Measurements from ENCODE around the gene PIK3R2.

Gene PIK3R2

GRCh38 chr19:18191640-18192062 lies 38.7 kb downstream of the PIK3R2 start:
- H3K4me2 ChIP-seq (ENCODE audit: low read depth, low read length, poor library complexity, severe bottlenecking), result peak overlapping the region; percentile 93
- peak overlapping the region; percentile 76 for H3K4me3 ChIP-seq (ENCODE audit: low read length, poor library complexity, severe bottlenecking)
- no peak overlapping the region for H2AFZ ChIP-seq (ENCODE audit: low read length)
- no peaks in the 10 kb centered on the region for H3K9me2 ChIP-seq (replicated peaks; ENCODE audit: low read depth, low read length)
- peaks cover 17% of the 10 kb centered on the region for H3K4me1 ChIP-seq (ENCODE audit: insufficient read depth, low read length, poor library complexity, severe bottlenecking)
- H3K9ac ChIP-seq (ENCODE audit: low read depth, low read length, poor library complexity, severe bottlenecking), result peak overlapping the region; percentile 67
- TF ChIP-seq, protein P1, sequence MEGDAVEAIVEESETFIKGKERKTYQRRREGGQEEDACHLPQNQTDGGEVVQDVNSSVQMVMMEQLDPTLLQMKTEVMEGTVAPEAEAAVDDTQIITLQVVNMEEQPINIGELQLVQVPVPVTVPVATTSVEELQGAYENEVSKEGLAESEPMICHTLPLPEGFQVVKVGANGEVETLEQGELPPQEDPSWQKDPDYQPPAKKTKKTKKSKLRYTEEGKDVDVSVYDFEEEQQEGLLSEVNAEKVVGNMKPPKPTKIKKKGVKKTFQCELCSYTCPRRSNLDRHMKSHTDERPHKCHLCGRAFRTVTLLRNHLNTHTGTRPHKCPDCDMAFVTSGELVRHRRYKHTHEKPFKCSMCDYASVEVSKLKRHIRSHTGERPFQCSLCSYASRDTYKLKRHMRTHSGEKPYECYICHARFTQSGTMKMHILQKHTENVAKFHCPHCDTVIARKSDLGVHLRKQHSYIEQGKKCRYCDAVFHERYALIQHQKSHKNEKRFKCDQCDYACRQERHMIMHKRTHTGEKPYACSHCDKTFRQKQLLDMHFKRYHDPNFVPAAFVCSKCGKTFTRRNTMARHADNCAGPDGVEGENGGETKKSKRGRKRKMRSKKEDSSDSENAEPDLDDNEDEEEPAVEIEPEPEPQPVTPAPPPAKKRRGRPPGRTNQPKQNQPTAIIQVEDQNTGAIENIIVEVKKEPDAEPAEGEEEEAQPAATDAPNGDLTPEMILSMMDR (conservative IDR thresholded peaks at IDR 0.05; ENCODE audit: low read length), result no peak
- H3K36me3 ChIP-seq (ENCODE audit: insufficient read depth, low read length), result peaks cover 2% of the 10 kb centered on the region; the same call in 1 of the 2 replicates
- peaks cover 12% of the 10 kb centered on the region for H3K79me2 ChIP-seq (ENCODE audit: insufficient read depth, low read length)
- H3F3A ChIP-seq (ENCODE audit: low read depth), result 0 out of 2 replicates have a peak, but pooled peaks cover 7% of the 10 kb centered on the region
- H3K9me3 ChIP-seq (ENCODE audit: insufficient read depth, low read depth, low read length), result no peaks in the 10 kb centered on the region
- peaks cover 7% of the 10 kb centered on the region for H4K20me1 ChIP-seq (ENCODE audit: insufficient read depth, low read length, poor library complexity, severe bottlenecking)
- no peaks in the 10 kb centered on the region for H3K27me3 ChIP-seq (ENCODE audit: insufficient read depth, low read length, poor library complexity, severe bottlenecking)

DNA sequence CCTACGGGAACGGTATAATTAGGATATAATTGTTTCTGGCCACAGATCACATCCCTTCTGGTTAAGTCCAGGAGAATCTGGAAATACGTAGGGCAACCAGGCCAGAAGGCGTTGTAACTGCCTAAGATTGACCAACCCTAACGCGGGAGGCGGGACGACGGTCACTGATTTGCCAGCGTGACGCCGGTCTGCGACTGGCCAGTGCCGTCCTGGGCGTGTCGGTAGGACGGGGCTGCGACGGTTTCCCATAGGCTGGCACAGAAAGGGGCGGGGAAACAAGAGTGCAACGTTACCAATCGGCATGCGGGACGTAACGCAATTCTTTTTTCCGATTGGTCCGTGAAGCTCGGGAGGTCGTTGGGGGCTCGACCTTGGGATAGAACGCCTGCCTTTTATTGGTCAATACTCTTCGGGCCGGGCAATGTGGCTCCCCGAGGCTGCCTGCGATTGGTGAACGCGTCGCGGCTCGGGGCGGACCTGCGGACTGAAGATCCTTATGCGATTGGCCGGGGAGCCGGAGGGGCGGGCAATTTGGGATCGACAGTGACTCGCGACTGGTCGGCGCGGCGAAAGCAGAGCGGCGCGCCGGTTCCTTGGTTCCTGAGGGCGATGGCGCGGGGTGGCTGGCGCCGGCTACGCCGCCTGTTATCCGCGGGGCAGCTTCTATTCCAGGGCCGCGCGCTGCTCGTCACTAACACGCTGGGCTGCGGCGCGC lies 39.9 kb downstream of the PIK3R2 start, which contains the start of gene MPV17L2:
Gene MPV17L2 (plus strand): TSS at position 546 of the 715 bp plus-strand sequence. CDS start 64 bp downstream, at position 610.
- Histone ChIP-seq H3K79me2 (ENCODE audit: insufficient read depth, low read length) (peaks cover 12% of the 10 kb centered on the region), H3K36me3 (ENCODE audit: insufficient read depth, low read length) (peaks cover 2% of the 10 kb centered on the region; the same call in 1 of the 2 replicates), H3K9ac (ENCODE audit: low read depth, low read length, poor library complexity, severe bottlenecking) (peak within 1 kb of the TSS; percentile 84), H3K4me2 (ENCODE audit: low read depth, low read length, poor library complexity, severe bottlenecking) (peak within 1 kb of the TSS; percentile 93), H3K4me3 (ENCODE audit: low read length, poor library complexity, severe bottlenecking) (peak within 1 kb of the TSS; percentile 90), H3K9me3 (ENCODE audit: insufficient read depth, low read depth, low read length) (no peaks in the 10 kb centered on the region), H4K20me1 (ENCODE audit: insufficient read depth, low read length, poor library complexity, severe bottlenecking) (peaks cover 7% of the 10 kb centered on the region), H2AFZ (ENCODE audit: low read length) (peak within 1 kb of the TSS; percentile 82), H3K27me3 (ENCODE audit: insufficient read depth, low read length, poor library complexity, severe bottlenecking) (no peaks in the 10 kb centered on the region), H3F3A (ENCODE audit: low read depth) (0 out of 2 replicates have a peak, but pooled peaks cover 7% of the 10 kb centered on the region), H3K9me2 (replicated peaks; ENCODE audit: low read depth, low read length) (no peaks in the 10 kb centered on the region), H3K4me1 (ENCODE audit: insufficient read depth, low read length, poor library complexity, severe bottlenecking) (peaks cover 17% of the 10 kb centered on the region)
- TF ChIP-seq EZH2phosphoT487 (IDR thresholded peaks at IDR 0.05; ENCODE audit: borderline replicate concordance), result no peak
- TF ChIP-seq, protein P1 (conservative IDR thresholded peaks at IDR 0.05; ENCODE audit: low read length), result no peak

GRCh38 chr19:18193388-18194180 lies 40.6 kb downstream of the PIK3R2 start:
- peaks cover 7% of the 10 kb centered on the region for H4K20me1 ChIP-seq (ENCODE audit: insufficient read depth, low read length, poor library complexity, severe bottlenecking)
- H3F3A ChIP-seq (ENCODE audit: low read depth), result 0 out of 2 replicates have a peak, but pooled peaks cover 7% of the 10 kb centered on the region
- H3K9me2 ChIP-seq (replicated peaks; ENCODE audit: low read depth, low read length), result no peaks in the 10 kb centered on the region
- peaks cover 2% of the 10 kb centered on the region; the same call in 1 of the 2 replicates for H3K36me3 ChIP-seq (ENCODE audit: insufficient read depth, low read length)
- peaks cover 17% of the 10 kb centered on the region for H3K4me1 ChIP-seq (ENCODE audit: insufficient read depth, low read length, poor library complexity, severe bottlenecking)
- no peaks in the 10 kb centered on the region for H3K27me3 ChIP-seq (ENCODE audit: insufficient read depth, low read length, poor library complexity, severe bottlenecking)
- TF ChIP-seq, protein P1 (conservative IDR thresholded peaks at IDR 0.05; ENCODE audit: low read length), result no peak
- no peak for TF ChIP-seq EZH2phosphoT487 (IDR thresholded peaks at IDR 0.05; ENCODE audit: borderline replicate concordance)
- H3K9me3 ChIP-seq (ENCODE audit: insufficient read depth, low read depth, low read length), result no peaks in the 10 kb centered on the region
- H3K79me2 ChIP-seq (ENCODE audit: insufficient read depth, low read length), result peaks cover 12% of the 10 kb centered on the region
- H3K4me3 ChIP-seq (ENCODE audit: low read length, poor library complexity, severe bottlenecking), result peak overlapping the region; percentile 90
- peak overlapping the region; percentile 59 for H2AFZ ChIP-seq (ENCODE audit: low read length)
- peak overlapping the region; percentile 84 for H3K9ac ChIP-seq (ENCODE audit: low read depth, low read length, poor library complexity, severe bottlenecking)
- peak overlapping the region; percentile 88 for H3K4me2 ChIP-seq (ENCODE audit: low read depth, low read length, poor library complexity, severe bottlenecking)
